Measurements from ENCODE around the gene TNFRSF25.
A peak's percentile ranks its signal among the peaks of the same experiment; 100 is the strongest.

Gene TNFRSF25

GRCh38 chr1:6491966-6492365 lies 26.0 kb upstream of the TNFRSF25 start:
- Histone ChIP-seq H3K27ac (ENCODE audit: low read length) (no peak overlapping the region), H4K20me1 (ENCODE audit: insufficient read depth, low read length) (no peaks in the 10 kb centered on the region), H3K4me3 (ENCODE audit: low read length) (peak overlapping the region; percentile 98; the same call in 1 of the 2 replicates), H3K79me2 (ENCODE audit: low read length) (no peaks in the 10 kb centered on the region), H3K4me1 (ENCODE audit: low read length) (peaks cover 12% of the 10 kb centered on the region), H3K9ac (ENCODE audit: low read length) (no peak overlapping the region), H3K4me2 (ENCODE audit: low read length) (peak overlapping the region; percentile 88), H3K27me3 (ENCODE audit: low read depth, low read length) (peaks cover 10% of the 10 kb centered on the region), H3K36me3 (replicated peaks; ENCODE audit: low read depth, low read length) (no peaks in the 10 kb centered on the region), H2AFZ (ENCODE audit: low read depth, low read length) (no peak overlapping the region), H3K9me3 (ENCODE audit: insufficient read depth, low read length) (no peaks in the 10 kb centered on the region)
- TF ChIP-seq EZH2phosphoT487 (IDR thresholded peaks at IDR 0.05; ENCODE audit: low read depth) (no peak), CTCF (IDR thresholded peaks at IDR 0.05; ENCODE audit: low read depth, low read length) (no peak)

GRCh38 chr1:6491480-6491962 lies 25.5 kb upstream of the TNFRSF25 start, which contains the start of gene PLEKHG5:
Gene PLEKHG5 (minus strand): TSS chr1:6491667. CDS start chr1:6477571, 14,096 bp downstream.
- H3K4me3 ChIP-seq (ENCODE audit: low read length): peak within 1 kb of the TSS; percentile 98
- peak within 1 kb of the TSS; percentile 98 for H3K9ac ChIP-seq (ENCODE audit: low read length)
- no peaks in the 10 kb centered on the region for H4K20me1 ChIP-seq (ENCODE audit: insufficient read depth, low read length)
- H3K9me3 ChIP-seq (ENCODE audit: insufficient read depth, low read length): no peaks in the 10 kb centered on the region
- peaks cover 6% of the 10 kb centered on the region for H3K27me3 ChIP-seq (ENCODE audit: low read depth, low read length)
- TF ChIP-seq EZH2phosphoT487 (IDR thresholded peaks at IDR 0.05; ENCODE audit: low read depth) (no peak), CTCF (IDR thresholded peaks at IDR 0.05; ENCODE audit: low read depth, low read length) (no peak)
- H3K36me3 ChIP-seq (replicated peaks; ENCODE audit: low read depth, low read length): no peaks in the 10 kb centered on the region
- peak within 1 kb of the TSS; percentile 61 for H3K27ac ChIP-seq (ENCODE audit: low read length)
- H3K79me2 ChIP-seq (ENCODE audit: low read length): no peaks in the 10 kb centered on the region
- H3K4me2 ChIP-seq (ENCODE audit: low read length): peak within 1 kb of the TSS; percentile 88
- H3K4me1 ChIP-seq (ENCODE audit: low read length): peaks cover 11% of the 10 kb centered on the region
- peak within 1 kb of the TSS; percentile 70 for H2AFZ ChIP-seq (ENCODE audit: low read depth, low read length)

GRCh38 chr1:6491081-6491449 lies 25.1 kb upstream of the TNFRSF25 start:
- Histone ChIP-seq H3K4me3 (ENCODE audit: low read length) (peak overlapping the region; percentile 98), H3K4me1 (ENCODE audit: low read length) (peaks cover 15% of the 10 kb centered on the region), H2AFZ (ENCODE audit: low read depth, low read length) (peak overlapping the region; percentile 70), H3K79me2 (ENCODE audit: low read length) (no peaks in the 10 kb centered on the region), H3K4me2 (ENCODE audit: low read length) (peak overlapping the region; percentile 88), H3K27me3 (ENCODE audit: low read depth, low read length) (peaks cover 1% of the 10 kb centered on the region; the same call in 1 of the 2 replicates), H4K20me1 (ENCODE audit: insufficient read depth, low read length) (no peaks in the 10 kb centered on the region), H3K9ac (ENCODE audit: low read length) (peak overlapping the region; percentile 98), H3K27ac (ENCODE audit: low read length) (peak overlapping the region; percentile 61), H3K36me3 (replicated peaks; ENCODE audit: low read depth, low read length) (no peaks in the 10 kb centered on the region), H3K9me3 (ENCODE audit: insufficient read depth, low read length) (no peaks in the 10 kb centered on the region)
- TF ChIP-seq CTCF (IDR thresholded peaks at IDR 0.05; ENCODE audit: low read depth, low read length) (no peak), EZH2phosphoT487 (IDR thresholded peaks at IDR 0.05; ENCODE audit: low read depth) (no peak)

GRCh38 chr1:6490181-6491080 lies 24.5 kb upstream of the TNFRSF25 start:
- peak overlapping the region; percentile 98 for H3K9ac ChIP-seq (ENCODE audit: low read length)
- H4K20me1 ChIP-seq (ENCODE audit: insufficient read depth, low read length): no peaks in the 10 kb centered on the region
- peak overlapping the region; percentile 61 for H3K27ac ChIP-seq (ENCODE audit: low read length)

More at GRCh38 chr1:6490181-6491080, 24.5 kb upstream of the TNFRSF25 start:
- no peaks in the 10 kb centered on the region for H3K79me2 ChIP-seq (ENCODE audit: low read length)
- peak overlapping the region; percentile 71 for H2AFZ ChIP-seq (ENCODE audit: low read depth, low read length)
- H3K36me3 ChIP-seq (replicated peaks; ENCODE audit: low read depth, low read length): no peaks in the 10 kb centered on the region
- TF ChIP-seq EZH2phosphoT487 (IDR thresholded peaks at IDR 0.05; ENCODE audit: low read depth) (no peak), CTCF (IDR thresholded peaks at IDR 0.05; ENCODE audit: low read depth, low read length) (no peak)
- H3K4me3 ChIP-seq (ENCODE audit: low read length): peak overlapping the region; percentile 98
- H3K9me3 ChIP-seq (ENCODE audit: insufficient read depth, low read length): no peaks in the 10 kb centered on the region
- peaks cover 16% of the 10 kb centered on the region for H3K4me1 ChIP-seq (ENCODE audit: low read length)
- H3K27me3 ChIP-seq (ENCODE audit: low read depth, low read length): no peaks in the 10 kb centered on the region
- peak overlapping the region; percentile 88 for H3K4me2 ChIP-seq (ENCODE audit: low read length)

All from OCI-LY3 (cell line).